HEK293 (cell line): ENCODE measurements around the gene AFG3L2.

Experiments
- CTCF ChIA-PET: fragments of 350-600 bp; formaldehyde crosslinking; extraction: SDS; loops from one replicate; lab custom pipeline; 2021; ENCODE audit warnings: antibody characterized with exemption; lab: Yijun Ruan, JAX
- POLR2A ChIA-PET: fragments of 300-600 bp; formaldehyde crosslinking; extraction: SDS; loops from one replicate; lab custom pipeline; 2020; ENCODE audit warnings: antibody characterized with exemption, inconsistent platforms; lab: Yijun Ruan, JAX
- H3K27ac ChIP-seq: fragments of 200-500 bp; sonication (Bioruptor generic); 2 replicates; pipeline ENCODE4 v1.5.1; 2014; ENCODE audit warnings: low read depth, low read length, control low read depth, inconsistent platforms; ENCODE audit errors: extremely low read depth
- H3K36me3 ChIP-seq, 2 experiments: fragments of 200-500 bp in 1 of 2; sonication (Bioruptor generic) in 1 of 2; 1 replicate in 1 of 2; 2 replicates in 1 of 2; pipeline ENCODE4 v1.5.1; 2014 to 2017; ENCODE audit warnings: inconsistent platforms in 2 of 2, low read length in 2 of 2; ENCODE audit not compliant: control insufficient read depth in 2 of 2, insufficient read depth in 1 of 2
- H3K4me1 ChIP-seq: fragments of 200-500 bp; sonication (Bioruptor generic); 2 replicates; pipeline ENCODE4 v1.5.1; 2014; ENCODE audit warnings: mild to moderate bottlenecking, low read length, inconsistent platforms; ENCODE audit not compliant: control insufficient read depth, insufficient read depth
- H3K4me3 ChIP-seq: 2 replicates; pipeline ENCODE4 v1.5.1; 2011; ENCODE audit warnings: low read depth, mild to moderate bottlenecking, control low read depth, low read length, moderate library complexity
- H3K9me3 ChIP-seq: fragments of 200-500 bp; sonication (Bioruptor generic); 2 replicates; pipeline ENCODE4 v1.5.1; 2014; ENCODE audit warnings: low read depth, low read length, inconsistent platforms; ENCODE audit not compliant: control insufficient read depth, insufficient read depth
- GLI4 ChIP-seq: fragments of 450-650 bp; formaldehyde crosslinking; IDR thresholded peaks from 2 replicates; pipeline ENCODE4 v1.5.1; 2016; ENCODE audit warnings: missing biosample characterization, missing genetic modification characterization
- HOXC10 ChIP-seq: sonication (generic); formaldehyde crosslinking; IDR thresholded peaks from 2 replicates; pipeline ENCODE4 v1.8.1; 2023; ENCODE audit warnings: mild to moderate bottlenecking, missing genetic modification reagents
- SALL2 ChIP-seq: fragments of 450-650 bp; formaldehyde crosslinking; IDR thresholded peaks from 2 replicates; pipeline ENCODE4 v1.5.0; 2017; ENCODE audit warnings: missing biosample characterization, mild to moderate bottlenecking, missing genetic modification characterization, borderline replicate concordance
- SP7 ChIP-seq: fragments of 450-650 bp; formaldehyde crosslinking; IDR thresholded peaks from 2 replicates; pipeline ENCODE4 v1.5.1; 2016; ENCODE audit warnings: missing biosample characterization, missing genetic modification characterization
- ZBTB21 ChIP-seq: fragments of 450-650 bp; formaldehyde crosslinking; IDR thresholded peaks from 2 replicates; pipeline ENCODE4 v1.5.1; 2017; ENCODE audit warnings: missing biosample characterization, missing genetic modification characterization
- ZBTB8A ChIP-seq: fragments of 450-650 bp; formaldehyde crosslinking; IDR thresholded peaks from 2 replicates; pipeline ENCODE4 v1.5.1; 2016; ENCODE audit warnings: missing biosample characterization, missing genetic modification characterization
- ZNF23 ChIP-seq: fragments of 450-650 bp; formaldehyde crosslinking; IDR thresholded peaks from 2 replicates; pipeline ENCODE4 v1.5.1; 2016; ENCODE audit warnings: missing biosample characterization, missing genetic modification characterization, borderline replicate concordance
- ZNF239 ChIP-seq: fragments of 450-650 bp; formaldehyde crosslinking; IDR thresholded peaks from 2 replicates; pipeline ENCODE4 v1.5.1; 2016; ENCODE audit warnings: missing biosample characterization, missing genetic modification characterization
- ZNF501 ChIP-seq: fragments of 450-650 bp; formaldehyde crosslinking; IDR thresholded peaks from 2 replicates; pipeline ENCODE4 v1.5.1; 2016; ENCODE audit warnings: missing biosample characterization, missing genetic modification characterization
- ZNF629 ChIP-seq: fragments of 450-650 bp; formaldehyde crosslinking; IDR thresholded peaks from 2 replicates; pipeline ENCODE4 v1.5.1; 2017; ENCODE audit warnings: missing biosample characterization, missing genetic modification characterization
- ZNF843 ChIP-seq: fragments of 450-650 bp; formaldehyde crosslinking; IDR thresholded peaks from 2 replicates; pipeline ENCODE4 v1.5.1; 2016; ENCODE audit warnings: missing biosample characterization, missing genetic modification characterization
- TF ChIP-seq, protein P1 (sequence below): fragments of 450-650 bp; formaldehyde crosslinking; IDR thresholded peaks from 2 replicates; pipeline ENCODE4 v1.5.1; 2016; ENCODE audit warnings: missing biosample characterization, missing genetic modification characterization, borderline replicate concordance
- TF ChIP-seq, protein P2 (sequence below): fragments of 450-650 bp; formaldehyde crosslinking; IDR thresholded peaks from 2 replicates; pipeline ENCODE4 v1.5.1; 2016; ENCODE audit warnings: missing biosample characterization, missing genetic modification characterization
- TF ChIP-seq, protein P3 (sequence below): fragments of 450-650 bp; formaldehyde crosslinking; IDR thresholded peaks from 2 replicates; pipeline ENCODE4 v1.5.1; 2016; ENCODE audit warnings: missing biosample characterization, missing genetic modification characterization
- TF ChIP-seq, protein P4 (sequence below): fragments of 450-650 bp; IDR thresholded peaks from 2 replicates; pipeline ENCODE4 v1.5.1; 2018; ENCODE audit warnings: missing biosample characterization, missing genetic modification characterization
- TF ChIP-seq, protein P5 (sequence below): fragments of 450-650 bp; formaldehyde crosslinking; IDR thresholded peaks from 2 replicates; pipeline ENCODE4 v1.5.1; 2017; ENCODE audit warnings: missing biosample characterization, missing genetic modification characterization
- TF ChIP-seq, protein P6 (sequence below): fragments of 450-650 bp; formaldehyde crosslinking; IDR thresholded peaks from 2 replicates; pipeline ENCODE4 v1.5.1; 2016; ENCODE audit warnings: missing biosample characterization, missing genetic modification characterization

AFG3L2 gene

DNA sequence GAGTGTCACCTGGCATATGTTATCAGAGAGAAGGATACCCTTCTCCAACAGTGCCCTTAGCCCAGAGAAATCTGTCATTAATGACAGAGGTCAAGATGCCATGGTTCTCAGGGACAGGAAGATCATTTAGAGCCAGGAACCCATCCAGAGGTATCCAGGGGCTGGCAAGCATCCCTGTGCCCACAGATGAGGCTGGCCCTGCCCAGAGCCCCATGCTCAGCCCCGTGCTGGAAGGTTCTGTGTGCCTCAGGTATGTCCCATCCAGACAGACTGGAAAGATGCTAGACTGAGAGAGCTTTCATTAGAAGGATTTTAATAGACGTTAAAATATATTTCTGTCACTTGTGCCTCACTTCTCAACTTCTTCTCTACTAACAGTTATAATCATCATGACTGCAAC is 77.2 kb downstream of the AFG3L2 start (continued):
- no peak for TF ChIP-seq ZNF843 (tag by site-specific recombination)
- TF ChIP-seq HOXC10 (CRISPR knock-in tag): no peak
- no peak for TF ChIP-seq ZBTB21

DNA sequence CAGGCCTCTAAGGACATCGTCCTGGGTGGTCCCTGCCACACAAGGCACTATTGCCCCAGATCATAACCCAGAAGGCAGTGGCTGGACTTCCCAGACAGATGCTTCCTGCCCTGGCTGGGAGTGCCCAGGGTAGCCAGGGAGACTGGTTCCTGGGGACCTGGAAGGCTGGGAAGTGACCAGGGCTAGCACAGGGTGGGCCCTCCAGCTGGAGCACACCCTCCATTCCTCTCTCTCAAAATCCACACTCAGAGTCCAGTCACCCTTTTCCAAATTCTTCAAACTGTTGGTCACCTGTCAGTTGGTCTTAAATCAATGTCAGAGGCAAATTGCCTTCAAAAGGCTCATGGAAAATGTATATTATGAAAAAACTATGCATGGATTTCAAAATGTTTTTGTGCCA is 80.6 kb downstream of the AFG3L2 start:
- no peaks in the 10 kb centered on the region for H3K36me3 ChIP-seq
- CTCF ChIA-PET: interaction anchor here (0.9 to 2.7 kb wide), 3 partner anchors 14 to 289 kb away, joined by 3 to 9 read pairs (median 4); no protein-coding TSS in a partner anchor

DNA sequence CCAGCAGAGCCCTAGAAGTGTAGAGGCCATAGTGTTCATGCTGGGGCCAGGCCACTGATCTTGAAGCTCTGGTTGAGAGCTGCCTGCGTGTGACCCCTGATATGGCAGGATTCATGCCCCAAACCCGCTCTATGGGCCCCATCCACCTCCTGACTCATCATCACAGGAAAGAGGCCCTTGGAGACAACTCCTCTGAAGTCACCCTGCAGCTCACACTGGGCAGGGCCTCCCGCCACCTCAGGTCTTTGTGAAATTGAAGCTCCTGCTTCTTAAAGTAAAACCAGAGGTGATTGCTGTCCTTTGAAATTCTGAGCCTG is 81.0 kb downstream of the AFG3L2 start:
- no peak overlapping the region for H3K27ac ChIP-seq
- ChIA-PET CTCF (interaction anchor here (1.0 to 2.7 kb wide), 2 partner anchors 12 to 13 kb away, joined by 3 to 9 read pairs; no protein-coding TSS in a partner anchor), POLR2A (interaction anchor here (0.5 to 1.6 kb wide), 2 partner anchors 10 to 79 kb away, joined by 3 to 8 read pairs; no protein-coding TSS in a partner anchor)
- TF ChIP-seq ZNF501 (tag by site-specific recombination) (no peak), SALL2 (tag by site-specific recombination) (no peak), SP7 (tag by site-specific recombination) (no peak), ZNF23 (tag by site-specific recombination) (no peak)
- TF ChIP-seq, protein P1, sequence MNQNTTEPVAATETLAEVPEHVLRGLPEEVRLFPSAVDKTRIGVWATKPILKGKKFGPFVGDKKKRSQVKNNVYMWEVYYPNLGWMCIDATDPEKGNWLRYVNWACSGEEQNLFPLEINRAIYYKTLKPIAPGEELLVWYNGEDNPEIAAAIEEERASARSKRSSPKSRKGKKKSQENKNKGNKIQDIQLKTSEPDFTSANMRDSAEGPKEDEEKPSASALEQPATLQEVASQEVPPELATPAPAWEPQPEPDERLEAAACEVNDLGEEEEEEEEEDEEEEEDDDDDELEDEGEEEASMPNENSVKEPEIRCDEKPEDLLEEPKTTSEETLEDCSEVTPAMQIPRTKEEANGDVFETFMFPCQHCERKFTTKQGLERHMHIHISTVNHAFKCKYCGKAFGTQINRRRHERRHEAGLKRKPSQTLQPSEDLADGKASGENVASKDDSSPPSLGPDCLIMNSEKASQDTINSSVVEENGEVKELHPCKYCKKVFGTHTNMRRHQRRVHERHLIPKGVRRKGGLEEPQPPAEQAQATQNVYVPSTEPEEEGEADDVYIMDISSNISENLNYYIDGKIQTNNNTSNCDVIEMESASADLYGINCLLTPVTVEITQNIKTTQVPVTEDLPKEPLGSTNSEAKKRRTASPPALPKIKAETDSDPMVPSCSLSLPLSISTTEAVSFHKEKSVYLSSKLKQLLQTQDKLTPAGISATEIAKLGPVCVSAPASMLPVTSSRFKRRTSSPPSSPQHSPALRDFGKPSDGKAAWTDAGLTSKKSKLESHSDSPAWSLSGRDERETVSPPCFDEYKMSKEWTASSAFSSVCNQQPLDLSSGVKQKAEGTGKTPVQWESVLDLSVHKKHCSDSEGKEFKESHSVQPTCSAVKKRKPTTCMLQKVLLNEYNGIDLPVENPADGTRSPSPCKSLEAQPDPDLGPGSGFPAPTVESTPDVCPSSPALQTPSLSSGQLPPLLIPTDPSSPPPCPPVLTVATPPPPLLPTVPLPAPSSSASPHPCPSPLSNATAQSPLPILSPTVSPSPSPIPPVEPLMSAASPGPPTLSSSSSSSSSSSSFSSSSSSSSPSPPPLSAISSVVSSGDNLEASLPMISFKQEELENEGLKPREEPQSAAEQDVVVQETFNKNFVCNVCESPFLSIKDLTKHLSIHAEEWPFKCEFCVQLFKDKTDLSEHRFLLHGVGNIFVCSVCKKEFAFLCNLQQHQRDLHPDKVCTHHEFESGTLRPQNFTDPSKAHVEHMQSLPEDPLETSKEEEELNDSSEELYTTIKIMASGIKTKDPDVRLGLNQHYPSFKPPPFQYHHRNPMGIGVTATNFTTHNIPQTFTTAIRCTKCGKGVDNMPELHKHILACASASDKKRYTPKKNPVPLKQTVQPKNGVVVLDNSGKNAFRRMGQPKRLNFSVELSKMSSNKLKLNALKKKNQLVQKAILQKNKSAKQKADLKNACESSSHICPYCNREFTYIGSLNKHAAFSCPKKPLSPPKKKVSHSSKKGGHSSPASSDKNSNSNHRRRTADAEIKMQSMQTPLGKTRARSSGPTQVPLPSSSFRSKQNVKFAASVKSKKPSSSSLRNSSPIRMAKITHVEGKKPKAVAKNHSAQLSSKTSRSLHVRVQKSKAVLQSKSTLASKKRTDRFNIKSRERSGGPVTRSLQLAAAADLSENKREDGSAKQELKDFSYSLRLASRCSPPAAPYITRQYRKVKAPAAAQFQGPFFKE (tag by site-specific recombination): no peak
- TF ChIP-seq, protein P2, sequence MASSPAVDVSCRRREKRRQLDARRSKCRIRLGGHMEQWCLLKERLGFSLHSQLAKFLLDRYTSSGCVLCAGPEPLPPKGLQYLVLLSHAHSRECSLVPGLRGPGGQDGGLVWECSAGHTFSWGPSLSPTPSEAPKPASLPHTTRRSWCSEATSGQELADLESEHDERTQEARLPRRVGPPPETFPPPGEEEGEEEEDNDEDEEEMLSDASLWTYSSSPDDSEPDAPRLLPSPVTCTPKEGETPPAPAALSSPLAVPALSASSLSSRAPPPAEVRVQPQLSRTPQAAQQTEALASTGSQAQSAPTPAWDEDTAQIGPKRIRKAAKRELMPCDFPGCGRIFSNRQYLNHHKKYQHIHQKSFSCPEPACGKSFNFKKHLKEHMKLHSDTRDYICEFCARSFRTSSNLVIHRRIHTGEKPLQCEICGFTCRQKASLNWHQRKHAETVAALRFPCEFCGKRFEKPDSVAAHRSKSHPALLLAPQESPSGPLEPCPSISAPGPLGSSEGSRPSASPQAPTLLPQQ: peak; percentile 55; the same call in 1 of the 2 replicates

More for the DNA sequence above, 80.6 kb downstream of the AFG3L2 start:
- H3K4me1 ChIP-seq: no peaks in the 10 kb centered on the region
- no peak overlapping the region for H3K4me3 ChIP-seq
- no peaks in the 10 kb centered on the region for H3K9me3 ChIP-seq
- no peak overlapping the region for H3K27ac ChIP-seq
- TF ChIP-seq, protein P3, sequence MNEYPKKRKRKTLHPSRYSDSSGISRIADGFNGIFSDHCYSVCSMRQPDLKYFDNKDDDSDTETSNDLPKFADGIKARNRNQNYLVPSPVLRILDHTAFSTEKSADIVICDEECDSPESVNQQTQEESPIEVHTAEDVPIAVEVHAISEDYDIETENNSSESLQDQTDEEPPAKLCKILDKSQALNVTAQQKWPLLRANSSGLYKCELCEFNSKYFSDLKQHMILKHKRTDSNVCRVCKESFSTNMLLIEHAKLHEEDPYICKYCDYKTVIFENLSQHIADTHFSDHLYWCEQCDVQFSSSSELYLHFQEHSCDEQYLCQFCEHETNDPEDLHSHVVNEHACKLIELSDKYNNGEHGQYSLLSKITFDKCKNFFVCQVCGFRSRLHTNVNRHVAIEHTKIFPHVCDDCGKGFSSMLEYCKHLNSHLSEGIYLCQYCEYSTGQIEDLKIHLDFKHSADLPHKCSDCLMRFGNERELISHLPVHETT (tag by site-specific recombination): no peak
- TF ChIP-seq, protein P4, sequence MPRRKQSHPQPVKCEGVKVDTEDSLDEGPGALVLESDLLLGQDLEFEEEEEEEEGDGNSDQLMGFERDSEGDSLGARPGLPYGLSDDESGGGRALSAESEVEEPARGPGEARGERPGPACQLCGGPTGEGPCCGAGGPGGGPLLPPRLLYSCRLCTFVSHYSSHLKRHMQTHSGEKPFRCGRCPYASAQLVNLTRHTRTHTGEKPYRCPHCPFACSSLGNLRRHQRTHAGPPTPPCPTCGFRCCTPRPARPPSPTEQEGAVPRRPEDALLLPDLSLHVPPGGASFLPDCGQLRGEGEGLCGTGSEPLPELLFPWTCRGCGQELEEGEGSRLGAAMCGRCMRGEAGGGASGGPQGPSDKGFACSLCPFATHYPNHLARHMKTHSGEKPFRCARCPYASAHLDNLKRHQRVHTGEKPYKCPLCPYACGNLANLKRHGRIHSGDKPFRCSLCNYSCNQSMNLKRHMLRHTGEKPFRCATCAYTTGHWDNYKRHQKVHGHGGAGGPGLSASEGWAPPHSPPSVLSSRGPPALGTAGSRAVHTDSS (tag by site-specific recombination): no peak
- TF ChIP-seq, protein P5, sequence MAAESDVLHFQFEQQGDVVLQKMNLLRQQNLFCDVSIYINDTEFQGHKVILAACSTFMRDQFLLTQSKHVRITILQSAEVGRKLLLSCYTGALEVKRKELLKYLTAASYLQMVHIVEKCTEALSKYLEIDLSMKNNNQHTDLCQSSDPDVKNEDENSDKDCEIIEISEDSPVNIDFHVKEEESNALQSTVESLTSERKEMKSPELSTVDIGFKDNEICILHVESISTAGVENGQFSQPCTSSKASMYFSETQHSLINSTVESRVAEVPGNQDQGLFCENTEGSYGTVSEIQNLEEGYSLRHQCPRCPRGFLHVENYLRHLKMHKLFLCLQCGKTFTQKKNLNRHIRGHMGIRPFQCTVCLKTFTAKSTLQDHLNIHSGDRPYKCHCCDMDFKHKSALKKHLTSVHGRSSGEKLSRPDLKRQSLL (tag by site-specific recombination): no peak
- no peak for TF ChIP-seq ZBTB8A
- TF ChIP-seq, protein P6, sequence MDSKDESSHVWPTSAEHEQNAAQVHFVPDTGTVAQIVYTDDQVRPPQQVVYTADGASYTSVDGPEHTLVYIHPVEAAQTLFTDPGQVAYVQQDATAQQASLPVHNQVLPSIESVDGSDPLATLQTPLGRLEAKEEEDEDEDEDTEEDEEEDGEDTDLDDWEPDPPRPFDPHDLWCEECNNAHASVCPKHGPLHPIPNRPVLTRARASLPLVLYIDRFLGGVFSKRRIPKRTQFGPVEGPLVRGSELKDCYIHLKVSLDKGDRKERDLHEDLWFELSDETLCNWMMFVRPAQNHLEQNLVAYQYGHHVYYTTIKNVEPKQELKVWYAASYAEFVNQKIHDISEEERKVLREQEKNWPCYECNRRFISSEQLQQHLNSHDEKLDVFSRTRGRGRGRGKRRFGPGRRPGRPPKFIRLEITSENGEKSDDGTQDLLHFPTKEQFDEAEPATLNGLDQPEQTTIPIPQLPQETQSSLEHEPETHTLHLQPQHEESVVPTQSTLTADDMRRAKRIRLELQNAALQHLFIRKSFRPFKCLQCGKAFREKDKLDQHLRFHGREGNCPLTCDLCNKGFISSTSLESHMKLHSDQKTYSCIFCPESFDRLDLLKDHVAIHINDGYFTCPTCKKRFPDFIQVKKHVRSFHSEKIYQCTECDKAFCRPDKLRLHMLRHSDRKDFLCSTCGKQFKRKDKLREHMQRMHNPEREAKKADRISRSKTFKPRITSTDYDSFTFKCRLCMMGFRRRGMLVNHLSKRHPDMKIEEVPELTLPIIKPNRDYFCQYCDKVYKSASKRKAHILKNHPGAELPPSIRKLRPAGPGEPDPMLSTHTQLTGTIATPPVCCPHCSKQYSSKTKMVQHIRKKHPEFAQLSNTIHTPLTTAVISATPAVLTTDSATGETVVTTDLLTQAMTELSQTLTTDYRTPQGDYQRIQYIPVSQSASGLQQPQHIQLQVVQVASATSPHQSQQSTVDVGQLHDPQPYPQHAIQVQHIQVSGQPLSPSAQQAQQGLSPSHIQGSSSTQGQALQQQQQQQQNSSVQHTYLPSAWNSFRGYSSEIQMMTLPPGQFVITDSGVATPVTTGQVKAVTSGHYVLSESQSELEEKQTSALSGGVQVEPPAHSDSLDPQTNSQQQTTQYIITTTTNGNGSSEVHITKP (tag by site-specific recombination): no peak
- no peak for TF ChIP-seq GLI4 (tag by site-specific recombination)
- no peak for TF ChIP-seq ZNF629 (tag by site-specific recombination)
- TF ChIP-seq ZNF239 (tag by site-specific recombination): no peak
- POLR2A ChIA-PET: interaction anchor here (1.6 kb wide), 1 partner anchor 10 kb away, joined by 3 read pairs; no protein-coding TSS in a partner anchor

More for the DNA sequence above, 81.0 kb downstream of the AFG3L2 start:
- no peaks in the 10 kb centered on the region for H3K4me1 ChIP-seq
- H3K4me3 ChIP-seq: no peak overlapping the region
- no peaks in the 10 kb centered on the region for H3K36me3 ChIP-seq
- no peaks in the 10 kb centered on the region for H3K9me3 ChIP-seq
